ENCODE measurements around the gene GLCCI1. TPM values are rescaled to one million over a fixed set of nuclear protein-coding genes. Genes with fewer than 3 reads are reported as not detected.

Gene GLCCI1
- total and polyA plus RNA-seq, 4 donors = 2.1 to 12.0 (median 8.0) TPM

DNA sequence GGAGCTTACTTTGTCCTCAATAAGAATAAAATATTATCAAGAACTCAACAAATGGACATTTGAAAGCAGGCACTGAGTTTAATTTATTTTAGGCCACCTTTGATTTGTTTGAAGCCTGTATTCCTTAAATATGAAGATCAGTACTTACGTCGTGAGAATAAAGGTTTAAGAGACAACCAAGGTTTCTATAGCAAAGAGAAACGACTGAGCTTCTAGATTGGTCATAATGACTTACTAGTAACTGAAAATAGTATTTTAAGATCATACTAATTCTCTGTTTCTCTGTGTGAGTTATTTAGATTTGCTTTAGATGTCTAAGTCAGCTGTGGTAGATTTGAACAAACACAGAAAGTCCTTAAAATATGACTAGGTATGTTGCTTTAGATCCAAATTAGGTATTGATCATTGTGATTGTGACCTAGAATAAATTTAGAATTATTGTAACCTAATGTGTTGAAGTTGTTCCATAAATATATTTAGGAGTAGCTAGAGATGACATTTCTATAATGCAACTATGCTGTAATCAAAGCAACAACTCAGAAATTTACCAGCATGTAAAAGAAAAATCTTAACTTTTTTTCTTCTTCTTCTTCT, 2.4 kb upstream of the GLCCI1 start:
- H3K4me1 ChIP-seq (ENCODE audit: control insufficient read depth in 1 of 2, insufficient read depth in 2 of 2, low read length in 2 of 2) = no peaks in the 10 kb centered on the region
- no peak for DNase-seq
- H3K27me3 ChIP-seq (ENCODE audit: control insufficient read depth in 1 of 2, insufficient read depth in 2 of 2, low read length in 1 of 2) = no peaks in the 10 kb centered on the region
- ATAC-seq (ENCODE audit: low FRiP score) = no peak
- H3K36me3 ChIP-seq (ENCODE audit: control insufficient read depth in 1 of 2, insufficient read depth in 2 of 2, low read length in 1 of 2) = no peaks in the 10 kb centered on the region
- WGBS, 2 donors = 57 to 67% methylated on average over 3 of the region's 3 CpGs
- no peak overlapping the region for H3K27ac ChIP-seq (ENCODE audit: low read depth in 1 of 2, low read length in 2 of 2)
- intact Hi-C loops (cut with DNase I) = loop anchor here (5.0 to 10.0 kb wide), 3 partner anchors 101 to 781 kb away; partner anchors contain the start of gene C1GALT1 (in 1 of the 2)
- H3K9me3 ChIP-seq (ENCODE audit: control insufficient read depth, low read length) = no peaks in the 10 kb centered on the region
- H3K4me3 ChIP-seq (ENCODE audit: low read length in 2 of 2) = no peak overlapping the region

DNA sequence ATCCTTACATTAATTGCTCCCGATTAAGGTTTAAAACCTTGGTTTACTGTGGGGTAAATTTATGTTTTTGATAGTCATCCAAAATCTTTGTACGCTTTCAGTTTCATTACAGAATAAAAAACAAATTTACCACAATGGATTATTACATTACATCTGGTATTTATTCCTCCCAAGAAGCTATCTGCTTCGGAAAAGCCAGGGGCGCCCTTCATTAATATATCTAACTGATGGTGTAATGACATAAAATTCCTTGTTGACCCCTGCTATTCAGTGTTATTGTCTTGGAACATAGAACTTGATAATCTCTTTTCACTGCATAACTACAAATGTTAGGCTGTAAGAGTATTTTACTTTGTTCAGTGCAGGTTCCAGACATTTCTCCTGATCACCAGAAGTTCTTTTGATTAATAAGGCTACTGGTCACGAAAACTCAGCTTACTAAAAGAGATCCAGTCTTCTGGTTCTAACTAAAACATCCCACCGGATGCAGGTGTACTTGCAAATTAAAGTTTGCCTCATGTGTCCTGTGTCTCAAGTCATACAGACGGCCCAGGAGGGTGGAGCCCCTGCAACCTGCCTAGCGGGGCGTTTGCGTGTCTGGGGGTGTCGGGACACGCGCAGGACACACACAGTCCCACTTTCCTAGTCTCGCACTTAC, 581 bp upstream of the GLCCI1 start:
- intact Hi-C loops (cut with DNase I) = loop anchor here (5.0 to 10.0 kb wide), 3 partner anchors 99 to 783 kb away; partner anchors contain the start of gene C1GALT1 (in 1 of the 2)

DNA sequence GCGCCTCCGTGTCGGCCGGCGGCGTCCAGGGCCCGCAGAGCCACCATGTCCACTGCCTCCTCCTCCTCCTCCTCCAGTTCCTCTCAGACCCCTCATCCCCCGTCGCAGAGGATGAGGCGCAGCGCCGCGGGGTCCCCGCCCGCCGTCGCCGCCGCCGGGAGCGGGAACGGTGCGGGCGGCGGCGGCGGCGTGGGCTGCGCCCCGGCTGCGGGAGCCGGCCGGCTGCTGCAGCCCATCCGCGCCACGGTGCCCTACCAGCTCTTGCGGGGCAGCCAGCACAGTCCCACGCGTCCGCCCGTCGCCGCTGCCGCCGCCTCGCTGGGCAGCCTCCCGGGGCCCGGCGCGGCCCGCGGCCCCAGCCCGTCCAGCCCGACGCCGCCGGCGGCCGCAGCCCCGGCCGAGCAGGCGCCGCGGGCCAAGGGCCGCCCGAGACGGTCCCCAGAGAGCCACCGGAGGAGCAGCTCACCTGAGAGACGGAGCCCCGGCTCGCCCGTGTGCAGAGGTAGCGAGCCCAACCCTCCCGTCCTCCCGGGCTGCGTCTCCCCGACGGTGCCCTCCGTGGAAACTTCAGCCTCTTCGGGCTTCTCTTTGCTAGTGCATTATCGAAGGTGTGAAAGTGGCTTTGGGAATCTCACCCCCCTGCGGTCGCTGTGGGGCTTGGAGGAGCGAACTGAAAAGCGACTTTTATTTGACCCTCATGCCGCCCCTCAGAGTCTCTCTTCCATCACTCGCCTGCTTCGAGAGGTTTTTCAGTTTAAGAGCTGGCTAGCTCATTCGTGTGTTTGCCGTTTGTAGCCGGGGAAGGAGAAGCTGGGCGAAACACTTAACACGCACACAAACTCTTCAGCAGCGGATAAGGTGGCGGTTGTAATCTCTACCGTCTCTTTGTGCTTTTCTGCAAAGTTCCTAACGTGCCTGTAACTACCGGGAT, 975 bp downstream of the GLCCI1 start:
- intact Hi-C loops (cut with DNase I) = loop anchor here (5.0 to 10.0 kb wide), 3 partner anchors 98 to 785 kb away; partner anchors contain the start of gene C1GALT1 (in 1 of the 2)
- H3K4me1 ChIP-seq (ENCODE audit: control insufficient read depth in 1 of 2, insufficient read depth in 2 of 2, low read length in 2 of 2) = peaks cover 0 to 2% of the 10 kb centered on the region in 2 donors
- no peaks in the 10 kb centered on the region for H3K27me3 ChIP-seq (ENCODE audit: control insufficient read depth in 1 of 2, insufficient read depth in 2 of 2, low read length in 1 of 2)
- 0% methylated on average over 62 to 98 of the region's 98 CpGs for WGBS, 2 donors
- ATAC-seq (ENCODE audit: low FRiP score) = no peak
- no peaks in the 10 kb centered on the region for H3K9me3 ChIP-seq (ENCODE audit: control insufficient read depth, low read length)
- H3K27ac ChIP-seq (ENCODE audit: low read depth in 1 of 2, low read length in 2 of 2) = peak overlapping the region; percentile 32 to 61
- H3K36me3 ChIP-seq (ENCODE audit: control insufficient read depth in 1 of 2, insufficient read depth in 2 of 2, low read length in 1 of 2) = no peaks in the 10 kb centered on the region
- peak overlapping the region; percentile 76 to 81 for H3K4me3 ChIP-seq (ENCODE audit: low read length in 2 of 2)
- DNase-seq = peak; percentile 55 to 79

More for the DNA sequence above, 581 bp upstream of the GLCCI1 start:
- Histone ChIP-seq H3K27me3 (ENCODE audit: control insufficient read depth in 1 of 2, insufficient read depth in 2 of 2, low read length in 1 of 2) (no peaks in the 10 kb centered on the region), H3K36me3 (ENCODE audit: control insufficient read depth in 1 of 2, insufficient read depth in 2 of 2, low read length in 1 of 2) (no peaks in the 10 kb centered on the region), H3K9me3 (ENCODE audit: control insufficient read depth, low read length) (no peaks in the 10 kb centered on the region), H3K4me3 (ENCODE audit: low read length in 2 of 2) (peak overlapping the region; percentile 11 to 90), H3K27ac (ENCODE audit: low read depth in 1 of 2, low read length in 2 of 2) (peak overlapping the region in 1 of 2 donors; percentile 18), H3K4me1 (ENCODE audit: control insufficient read depth in 1 of 2, insufficient read depth in 2 of 2, low read length in 2 of 2) (peaks cover 0 to 2% of the 10 kb centered on the region in 2 donors)
- ATAC-seq (ENCODE audit: low FRiP score) (no peak), DNase-seq (no peak)
- 8 to 9% methylated on average over 14 of the region's 14 CpGs for WGBS, 2 donors

DNA sequence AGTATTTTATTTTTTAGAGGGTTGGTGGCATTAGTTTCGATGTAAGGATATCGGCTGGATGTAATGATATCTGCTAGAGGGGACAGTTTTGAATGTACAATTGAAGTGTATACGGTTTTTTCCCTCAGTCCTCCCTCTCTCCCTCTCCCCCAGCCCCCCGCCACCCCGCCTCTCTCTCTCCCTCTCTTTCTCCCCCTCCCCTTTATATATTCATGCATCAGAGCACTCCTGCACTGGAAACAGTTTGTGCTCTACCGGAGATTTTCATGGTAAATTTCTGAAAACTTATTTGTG, 1.6 kb downstream of the GLCCI1 start:
- 0 to 1% methylated on average over 6 of the region's 6 CpGs for WGBS, 2 donors
- Histone ChIP-seq H3K4me3 (ENCODE audit: low read length in 2 of 2) (peak overlapping the region; percentile 76 to 81), H3K4me1 (ENCODE audit: control insufficient read depth in 1 of 2, insufficient read depth in 2 of 2, low read length in 2 of 2) (peaks cover 0 to 2% of the 10 kb centered on the region in 2 donors), H3K27ac (ENCODE audit: low read depth in 1 of 2, low read length in 2 of 2) (no peak overlapping the region), H3K27me3 (ENCODE audit: control insufficient read depth in 1 of 2, insufficient read depth in 2 of 2, low read length in 1 of 2) (no peaks in the 10 kb centered on the region), H3K9me3 (ENCODE audit: control insufficient read depth, low read length) (no peaks in the 10 kb centered on the region), H3K36me3 (ENCODE audit: control insufficient read depth in 1 of 2, insufficient read depth in 2 of 2, low read length in 1 of 2) (no peaks in the 10 kb centered on the region)
- DNase-seq (no peak), ATAC-seq (ENCODE audit: low FRiP score) (no peak)
- intact Hi-C loops (cut with DNase I) = loop anchor here in 1 of 2 donors (5.0 kb wide), 1 partner anchor 97 kb away; no protein-coding TSS in a partner anchor

DNA sequence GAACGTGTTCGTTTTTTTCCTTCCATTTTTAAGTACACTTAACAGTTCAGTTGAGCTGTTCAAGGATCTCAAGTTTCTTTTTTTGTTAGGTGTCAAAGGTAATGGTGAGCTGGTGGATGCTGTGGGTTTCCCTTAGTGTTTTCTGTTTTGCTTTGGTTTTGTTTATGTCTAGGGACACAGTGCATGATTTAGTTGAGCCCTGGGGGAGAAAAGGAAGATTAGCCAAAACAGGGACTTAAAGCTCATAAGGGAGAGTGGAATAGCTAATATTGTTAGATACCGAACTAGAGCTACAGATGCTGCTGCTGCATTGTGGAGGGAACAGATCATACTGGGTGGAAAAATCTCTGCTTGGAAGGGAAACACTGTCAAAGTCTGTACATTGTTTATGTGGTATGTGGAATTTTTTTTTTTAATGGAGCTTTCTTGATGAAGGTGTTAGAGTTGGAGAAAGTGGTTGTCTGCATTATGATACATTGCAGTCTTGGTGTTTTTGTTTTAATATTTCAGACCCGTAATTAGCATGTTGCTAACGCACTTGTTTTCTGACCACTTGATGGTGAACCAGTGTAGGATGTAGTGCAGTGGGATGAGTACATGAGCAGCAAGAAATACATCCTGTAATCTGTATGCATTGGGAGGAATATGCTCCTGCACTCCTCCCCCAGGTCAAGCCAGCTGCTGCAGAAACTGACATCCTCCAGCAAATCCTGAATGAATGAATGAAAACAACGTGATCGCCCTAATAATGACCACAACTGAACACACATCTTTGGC, 2.1 kb downstream of the GLCCI1 start:
- Histone ChIP-seq H3K36me3 (ENCODE audit: control insufficient read depth in 1 of 2, insufficient read depth in 2 of 2, low read length in 1 of 2) (no peaks in the 10 kb centered on the region), H3K27me3 (ENCODE audit: control insufficient read depth in 1 of 2, insufficient read depth in 2 of 2, low read length in 1 of 2) (no peaks in the 10 kb centered on the region), H3K4me1 (ENCODE audit: control insufficient read depth in 1 of 2, insufficient read depth in 2 of 2, low read length in 2 of 2) (peaks cover 0 to 2% of the 10 kb centered on the region in 2 donors), H3K9me3 (ENCODE audit: control insufficient read depth, low read length) (no peaks in the 10 kb centered on the region), H3K27ac (ENCODE audit: low read depth in 1 of 2, low read length in 2 of 2) (no peak overlapping the region), H3K4me3 (ENCODE audit: low read length in 2 of 2) (peak overlapping the region; percentile 76 to 81)
- WGBS, 2 donors = 5 to 8% methylated on average over 7 of the region's 7 CpGs
- intact Hi-C loops (cut with DNase I) = loop anchor here in 1 of 2 donors (5.0 kb wide), 1 partner anchor 97 kb away; no protein-coding TSS in a partner anchor
- DNase-seq = no peak
- ATAC-seq (ENCODE audit: low FRiP score) = no peak

DNA sequence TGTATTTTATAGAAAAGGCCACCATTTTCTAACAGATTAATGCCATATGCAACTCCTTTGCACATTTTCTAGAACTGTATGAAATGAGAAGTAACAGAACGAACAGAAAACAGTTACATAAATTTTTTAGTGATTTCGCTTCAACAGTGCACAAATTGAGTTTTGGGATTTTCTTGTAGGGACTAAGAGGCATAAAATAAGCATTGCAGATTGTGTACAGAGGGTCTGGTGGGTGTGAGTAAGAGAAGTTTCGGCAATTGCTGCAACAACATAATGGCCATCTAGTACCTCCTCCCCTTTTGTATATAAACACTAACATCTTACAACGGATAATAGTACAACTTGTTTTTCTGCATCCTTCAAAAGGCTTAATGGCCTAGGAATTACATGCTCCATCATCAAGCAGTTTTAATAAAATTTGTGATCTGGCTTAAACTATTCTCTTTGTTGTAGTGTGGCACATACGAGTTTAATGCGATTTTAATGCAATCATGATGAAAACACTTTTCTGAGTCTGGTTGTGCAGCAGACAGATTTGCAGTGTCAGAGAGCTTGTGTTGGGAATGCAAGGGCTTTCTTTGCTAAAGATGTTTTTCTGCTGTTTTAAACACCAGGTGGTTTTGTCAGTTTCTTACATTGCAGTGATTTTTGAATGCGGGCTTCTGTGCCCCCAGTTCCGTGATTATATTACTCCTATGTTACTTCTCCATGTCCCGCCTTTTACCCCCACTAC, 2.9 kb downstream of the GLCCI1 start:
- ATAC-seq (ENCODE audit: low FRiP score) (no peak), DNase-seq (no peak)
- Histone ChIP-seq H3K27me3 (ENCODE audit: control insufficient read depth in 1 of 2, insufficient read depth in 2 of 2, low read length in 1 of 2) (no peaks in the 10 kb centered on the region), H3K4me1 (ENCODE audit: control insufficient read depth in 1 of 2, insufficient read depth in 2 of 2, low read length in 2 of 2) (peaks cover 0 to 2% of the 10 kb centered on the region in 2 donors), H3K9me3 (ENCODE audit: control insufficient read depth, low read length) (no peaks in the 10 kb centered on the region), H3K4me3 (ENCODE audit: low read length in 2 of 2) (peak overlapping the region in 1 of 2 donors; percentile 76), H3K27ac (ENCODE audit: low read depth in 1 of 2, low read length in 2 of 2) (no peak overlapping the region), H3K36me3 (ENCODE audit: control insufficient read depth in 1 of 2, insufficient read depth in 2 of 2, low read length in 1 of 2) (no peaks in the 10 kb centered on the region)
- intact Hi-C loops (cut with DNase I) = loop anchor here in 1 of 2 donors (5.0 kb wide), 1 partner anchor 96 kb away; no protein-coding TSS in a partner anchor
- WGBS, 2 donors = 39 to 40% methylated on average over 9 of the region's 9 CpGs

DNA sequence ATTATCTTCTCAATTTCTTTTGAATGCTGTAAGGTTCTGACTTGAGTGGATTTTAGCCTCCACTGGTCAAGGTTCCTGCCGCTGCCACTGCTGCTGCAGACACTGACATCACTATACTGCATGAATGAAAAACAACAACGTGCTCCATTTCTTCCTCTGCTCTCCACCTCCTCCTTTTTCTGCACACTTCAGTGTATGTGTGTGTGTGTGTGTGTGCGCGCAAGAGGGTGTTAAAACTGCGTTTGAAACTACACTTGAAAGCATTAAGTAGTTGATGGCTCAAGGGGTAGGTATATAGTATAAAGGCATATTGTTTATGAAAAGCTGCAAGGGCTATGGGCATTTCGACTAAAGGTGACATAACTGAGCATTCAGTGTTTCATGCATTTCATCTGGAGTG, 3.5 kb downstream of the GLCCI1 start:
- intact Hi-C loops (cut with DNase I) = loop anchor here in 1 of 2 donors (5.0 kb wide), 1 partner anchor 95 kb away; no protein-coding TSS in a partner anchor
- DNase-seq (no peak), ATAC-seq (ENCODE audit: low FRiP score) (no peak)
- H3K9me3 ChIP-seq (ENCODE audit: control insufficient read depth, low read length) = no peaks in the 10 kb centered on the region
- 13 to 15% methylated on average over 6 of the region's 6 CpGs for WGBS, 2 donors
- no peaks in the 10 kb centered on the region for H3K27me3 ChIP-seq (ENCODE audit: control insufficient read depth in 1 of 2, insufficient read depth in 2 of 2, low read length in 1 of 2)
- no peak overlapping the region for H3K27ac ChIP-seq (ENCODE audit: low read depth in 1 of 2, low read length in 2 of 2)
- H3K4me1 ChIP-seq (ENCODE audit: control insufficient read depth in 1 of 2, insufficient read depth in 2 of 2, low read length in 2 of 2) = peaks cover 0 to 2% of the 10 kb centered on the region in 2 donors
- peak overlapping the region; percentile 11 to 24 for H3K4me3 ChIP-seq (ENCODE audit: low read length in 2 of 2)
- H3K36me3 ChIP-seq (ENCODE audit: control insufficient read depth in 1 of 2, insufficient read depth in 2 of 2, low read length in 1 of 2) = no peaks in the 10 kb centered on the region

Data from aorta (tissue), 5 donors.